ENCODE measurements around the gene ZNF81.
"Not testable (repeated sequence)": the region's sequence is repeated elsewhere in the genome, so short reads cannot be mapped to it uniquely, and the experiment has no call there.

Gene ZNF81

GRCh38 chrX:47941423-47941822 lies 104.7 kb downstream of the ZNF81 start:
- no peak for TF ChIP-seq CTCF (IDR thresholded peaks at IDR 0.05; ENCODE audit: insufficient read depth, low read length, poor library complexity, severe bottlenecking)
- no peaks in the 10 kb centered on the region for H3K27me3 ChIP-seq (replicated peaks; ENCODE audit: control insufficient read depth, insufficient read depth, low read length)
- no peaks in the 10 kb centered on the region for H3K36me3 ChIP-seq (ENCODE audit: control insufficient read depth, insufficient read depth, low read length)
- no peak overlapping the region for H3K4me3 ChIP-seq (replicated peaks; ENCODE audit: low read depth, low read length)
- peak; percentile 35 for DNase-seq (ENCODE audit: extremely low read depth, insufficient read length)

- not testable (repeated sequence) for DNase-seq (ENCODE audit: extremely low read depth, insufficient read length); H3K27me3 ChIP-seq (replicated peaks; ENCODE audit: control insufficient read depth, insufficient read depth, low read length); H3K36me3 ChIP-seq (ENCODE audit: control insufficient read depth, insufficient read depth, low read length); H3K4me3 ChIP-seq (replicated peaks; ENCODE audit: low read depth, low read length)
Observed at GRCh38 chrX:47955295-47955694, 118.6 kb downstream of the ZNF81 start.

- no peak overlapping the region for H3K4me3 ChIP-seq (replicated peaks; ENCODE audit: low read depth, low read length)
- no peak for DNase-seq (ENCODE audit: extremely low read depth, insufficient read length)
- TF ChIP-seq CTCF (IDR thresholded peaks at IDR 0.05; ENCODE audit: insufficient read depth, low read length, poor library complexity, severe bottlenecking), result no peak
- H3K27me3 ChIP-seq (replicated peaks; ENCODE audit: control insufficient read depth, insufficient read depth, low read length), result no peaks in the 10 kb centered on the region
- no peaks in the 10 kb centered on the region for H3K36me3 ChIP-seq (ENCODE audit: control insufficient read depth, insufficient read depth, low read length)
Observed at GRCh38 chrX:47956016-47956415, 119.3 kb downstream of the ZNF81 start.

- H3K27me3 ChIP-seq (replicated peaks; ENCODE audit: control insufficient read depth, insufficient read depth, low read length); DNase-seq (ENCODE audit: extremely low read depth, insufficient read length): not testable (repeated sequence)
Observed at GRCh38 chrX:47958206-47958605, 121.5 kb downstream of the ZNF81 start.

GRCh38 chrX:47958761-47959342 lies 122.2 kb downstream of the ZNF81 start:
- no peaks in the 10 kb centered on the region for H3K27me3 ChIP-seq (replicated peaks; ENCODE audit: control insufficient read depth, insufficient read depth, low read length)
- H3K4me3 ChIP-seq (replicated peaks; ENCODE audit: low read depth, low read length), result no peak overlapping the region
- TF ChIP-seq CTCF (IDR thresholded peaks at IDR 0.05; ENCODE audit: insufficient read depth, low read length, poor library complexity, severe bottlenecking), result peak; percentile 38
- DNase-seq (ENCODE audit: extremely low read depth, insufficient read length), result no peak
- no peaks in the 10 kb centered on the region for H3K36me3 ChIP-seq (ENCODE audit: control insufficient read depth, insufficient read depth, low read length)

More at GRCh38 chrX:47958206-47958605, 121.5 kb downstream of the ZNF81 start:
- not testable (repeated sequence) for H3K4me3 ChIP-seq (replicated peaks; ENCODE audit: low read depth, low read length); H3K36me3 ChIP-seq (ENCODE audit: control insufficient read depth, insufficient read depth, low read length)

GRCh38 chrX:47960406-47960805 lies 123.7 kb downstream of the ZNF81 start:
- H3K36me3 ChIP-seq (ENCODE audit: control insufficient read depth, insufficient read depth, low read length), result no peaks in the 10 kb centered on the region
- no peak for DNase-seq (ENCODE audit: extremely low read depth, insufficient read length)
- H3K27me3 ChIP-seq (replicated peaks; ENCODE audit: control insufficient read depth, insufficient read depth, low read length), result no peaks in the 10 kb centered on the region
- no peak for TF ChIP-seq CTCF (IDR thresholded peaks at IDR 0.05; ENCODE audit: insufficient read depth, low read length, poor library complexity, severe bottlenecking)
- H3K4me3 ChIP-seq (replicated peaks; ENCODE audit: low read depth, low read length), result no peak overlapping the region

- H3K36me3 ChIP-seq (ENCODE audit: control insufficient read depth, insufficient read depth, low read length); H3K27me3 ChIP-seq (replicated peaks; ENCODE audit: control insufficient read depth, insufficient read depth, low read length); H3K4me3 ChIP-seq (replicated peaks; ENCODE audit: low read depth, low read length); DNase-seq (ENCODE audit: extremely low read depth, insufficient read length): not testable (repeated sequence)
Observed at GRCh38 chrX:47961830-47962229, 125.1 kb downstream of the ZNF81 start.

GRCh38 chrX:47965526-47965925 lies 128.8 kb downstream of the ZNF81 start:
- not testable (repeated sequence) for H3K27me3 ChIP-seq (replicated peaks; ENCODE audit: control insufficient read depth, insufficient read depth, low read length); H3K4me3 ChIP-seq (replicated peaks; ENCODE audit: low read depth, low read length); DNase-seq (ENCODE audit: extremely low read depth, insufficient read length); H3K36me3 ChIP-seq (ENCODE audit: control insufficient read depth, insufficient read depth, low read length)

Data from GM06990 (cell line).